GM21381 (cell line): Measurements from ENCODE around the gene ZNF83.
"Not testable (repeated sequence)": the region's sequence is repeated elsewhere in the genome, so short reads cannot be mapped to it uniquely, and the experiment has no call there.

Source experiments
- ATAC-seq: cut with Tn5 transposase; IDR thresholded peaks from one replicate; pipeline ENCODE4 v1.9.1; 2021; ENCODE audit warnings: mild to moderate bottlenecking, moderate library complexity; ENCODE audit not compliant: unreplicated experiment

Gene ZNF83

DNA sequence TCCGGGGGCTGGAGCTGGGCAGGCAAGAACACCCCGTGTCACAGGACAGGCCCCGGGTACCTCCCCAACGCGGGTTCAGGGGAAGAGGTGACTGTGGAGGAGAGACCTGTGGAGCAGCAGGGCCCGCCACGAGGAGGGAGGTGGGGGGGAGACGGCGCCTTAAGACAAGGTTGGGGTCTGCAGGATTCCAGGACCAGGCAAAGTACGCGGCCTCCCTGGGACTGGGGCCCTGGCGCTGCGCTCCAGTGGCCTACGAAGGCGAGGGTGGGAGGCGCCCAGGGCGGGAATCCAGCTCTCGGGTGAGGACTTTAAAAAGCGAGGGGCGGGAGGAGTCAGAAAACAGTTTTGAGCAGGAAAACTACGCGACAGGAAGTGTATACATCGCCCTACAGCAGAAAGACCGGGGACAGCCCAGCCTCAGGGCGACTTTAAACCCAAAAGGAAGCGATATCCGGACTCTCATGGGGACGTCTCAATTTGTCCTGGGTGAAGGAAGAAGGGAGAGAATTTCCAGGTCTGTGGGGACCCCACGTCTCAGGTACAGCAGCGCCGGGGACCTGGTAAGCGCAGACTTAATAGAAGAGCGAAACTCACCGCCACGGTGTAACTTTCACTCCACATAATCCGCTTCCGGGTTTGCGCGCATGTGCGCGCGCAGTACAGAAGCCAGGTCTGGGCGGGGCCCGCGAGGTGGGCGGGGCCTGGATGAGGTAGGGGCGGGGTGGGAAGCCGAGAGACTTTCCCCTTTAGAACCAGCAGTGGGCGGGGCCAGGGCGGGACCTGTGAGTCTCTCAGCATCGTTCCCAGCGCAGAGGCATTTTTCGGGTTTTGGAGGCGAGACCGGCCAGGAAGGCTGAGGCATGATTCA lies at the start of gene ZNF83:
Gene ZNF83, minus strand, starts transcription at position 638 of the 868 bp plus-strand sequence.
- ATAC-seq = peak; percentile 88

DNA sequence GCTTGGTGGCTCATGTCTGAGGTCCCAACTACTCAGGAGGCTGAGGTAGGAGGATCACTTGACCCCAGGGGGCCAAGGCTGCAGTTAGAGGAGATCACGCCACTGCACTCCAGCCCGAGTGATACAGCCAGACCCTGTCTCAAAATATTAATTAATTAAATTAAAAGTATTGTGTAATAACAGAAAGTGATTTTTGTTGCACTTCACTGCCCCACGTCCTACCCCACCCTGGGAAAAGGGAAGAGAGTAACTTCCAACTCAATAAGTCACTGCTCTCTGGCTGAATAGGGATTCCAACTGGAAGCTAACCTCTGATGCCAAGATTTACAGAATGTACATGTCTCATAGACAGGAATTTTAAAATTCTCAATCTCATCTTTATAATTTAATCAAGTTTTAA lies 49.5 kb upstream of the ZNF83 start:
- ATAC-seq = no peak

DNA sequence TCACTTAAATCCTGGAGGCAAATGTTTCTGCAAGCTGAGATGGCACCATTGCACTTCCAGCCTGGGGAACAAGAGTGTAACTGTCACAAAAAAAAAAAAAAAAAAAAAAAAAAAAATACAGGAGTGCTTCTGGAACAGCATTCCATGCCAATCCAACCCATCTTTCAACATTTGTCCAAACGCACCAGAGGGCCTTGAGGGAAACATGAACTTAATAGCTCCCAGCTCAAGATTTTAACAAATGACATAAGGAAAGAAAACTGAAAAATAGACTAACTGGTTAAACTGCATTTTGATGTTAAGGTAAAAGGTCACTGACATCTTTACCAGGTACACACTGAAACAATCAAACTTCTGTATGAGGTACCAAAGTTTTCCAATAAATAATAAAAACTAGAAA lies 47.7 kb upstream of the ZNF83 start:
- no peak for ATAC-seq

DNA sequence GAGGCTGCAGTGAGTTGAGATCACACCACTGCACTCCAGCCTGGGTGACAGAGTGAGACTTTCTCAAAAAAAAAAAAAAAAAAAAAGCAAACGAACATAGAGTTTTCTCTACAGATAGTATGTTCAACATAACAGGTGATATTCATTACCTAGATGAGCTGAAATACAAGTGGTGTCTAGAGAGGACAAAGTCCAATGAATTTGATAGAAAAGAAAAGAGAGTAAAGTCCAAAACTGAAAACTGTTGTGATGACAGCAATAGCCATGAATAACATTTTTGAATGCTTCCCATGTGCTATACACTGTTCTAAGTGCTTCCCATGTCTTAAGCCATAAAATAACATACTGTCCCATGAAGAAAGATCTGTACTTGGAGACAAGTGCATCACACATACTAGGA lies 43.1 kb upstream of the ZNF83 start:
- not testable (repeated sequence) for ATAC-seq

DNA sequence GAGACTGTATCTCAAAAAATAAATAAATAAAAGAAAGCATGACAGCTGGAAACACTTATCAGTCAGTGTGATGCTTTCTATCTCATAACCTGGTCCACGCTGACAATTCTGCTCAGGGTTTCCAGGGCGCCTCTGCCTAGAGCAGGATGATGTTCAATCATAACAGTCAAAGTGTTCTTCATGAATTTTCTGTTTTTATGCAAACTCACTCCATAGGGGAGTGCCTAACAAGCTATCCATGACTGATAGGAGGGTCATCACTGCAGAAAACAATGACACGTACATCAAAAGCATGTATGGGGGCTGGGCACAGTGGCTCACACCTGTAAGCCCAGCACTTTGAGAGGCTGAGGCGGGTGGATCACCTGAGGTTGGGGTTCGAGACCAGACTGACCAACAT lies 41.4 kb upstream of the ZNF83 start:
- no peak for ATAC-seq

DNA sequence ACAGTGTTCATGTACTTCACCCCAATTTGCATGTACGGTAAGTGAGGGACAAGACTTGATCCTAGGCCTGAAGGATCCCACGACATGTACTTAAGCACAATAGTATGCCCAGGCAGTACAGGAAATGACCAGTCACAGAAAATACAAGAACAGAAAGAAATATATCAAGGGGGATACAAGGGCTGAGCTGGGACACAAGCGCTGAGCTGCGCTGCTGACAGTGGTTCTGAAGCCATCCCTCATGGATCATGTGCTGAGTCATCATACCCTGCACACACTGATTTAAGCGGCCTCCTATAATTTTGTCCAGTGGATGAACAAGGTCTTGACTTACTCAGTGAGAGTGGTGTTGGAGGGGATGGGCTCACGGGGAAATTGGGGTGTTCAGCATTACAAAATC lies 37.1 kb upstream of the ZNF83 start:
- not testable (repeated sequence) for ATAC-seq

DNA sequence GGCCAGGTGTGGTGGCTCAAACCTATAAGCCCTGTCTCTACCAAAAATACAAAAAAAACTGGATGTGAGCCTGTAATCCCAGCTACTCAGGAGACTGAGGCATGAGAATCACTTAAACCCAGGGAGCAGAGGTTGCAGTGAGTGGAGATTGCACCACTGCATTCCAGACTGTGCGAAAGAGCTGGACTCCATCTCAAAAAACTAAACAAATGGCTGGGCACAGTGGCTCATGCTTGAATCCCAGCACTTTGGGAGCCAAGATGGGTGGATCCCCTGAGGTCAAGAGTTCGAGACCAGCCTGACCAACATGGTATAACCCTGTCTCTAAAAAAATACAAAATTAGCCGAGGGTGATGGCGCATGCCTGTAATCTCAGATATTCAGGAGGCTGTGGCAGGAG lies 34.9 kb upstream of the ZNF83 start:
- no peak for ATAC-seq

DNA sequence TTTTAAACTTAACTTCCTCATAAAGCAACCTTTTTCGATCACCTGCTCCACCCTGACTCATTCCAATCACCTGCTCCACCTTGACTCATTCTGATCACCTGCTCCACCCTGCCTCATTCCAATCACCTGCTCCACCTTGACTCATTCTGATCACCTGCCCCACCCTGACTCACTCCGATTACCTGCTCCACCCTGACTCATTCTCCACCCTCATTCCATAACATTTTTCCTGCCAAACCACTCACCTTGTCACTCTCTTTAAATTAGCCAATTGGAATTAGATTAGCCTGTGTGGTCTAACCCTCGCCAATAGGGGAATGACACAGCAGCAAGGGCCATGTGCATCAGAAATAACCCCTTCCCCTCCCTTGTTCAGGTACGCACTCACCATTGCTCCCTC lies 31.9 kb upstream of the ZNF83 start:
- ATAC-seq = no peak

DNA sequence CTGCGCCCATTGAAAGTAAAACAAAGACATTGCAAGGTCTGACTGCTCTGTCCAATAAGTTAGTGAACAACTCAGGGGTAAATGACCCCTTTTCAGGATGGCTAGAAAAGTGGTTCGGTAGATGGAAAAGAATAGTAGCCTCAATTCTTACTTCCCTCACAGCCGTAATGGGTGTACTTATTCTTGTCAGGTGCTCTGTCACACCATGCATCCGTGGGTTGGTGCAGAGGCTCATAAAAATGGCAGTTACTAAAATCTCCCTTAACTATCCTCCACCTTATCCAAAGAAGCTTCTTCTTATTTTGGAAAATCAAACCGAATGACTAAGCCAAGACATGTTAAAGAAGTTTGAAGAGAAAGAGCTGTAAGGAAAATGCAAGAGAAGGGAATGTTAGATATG lies 31.4 kb upstream of the ZNF83 start:
- no peak for ATAC-seq

DNA sequence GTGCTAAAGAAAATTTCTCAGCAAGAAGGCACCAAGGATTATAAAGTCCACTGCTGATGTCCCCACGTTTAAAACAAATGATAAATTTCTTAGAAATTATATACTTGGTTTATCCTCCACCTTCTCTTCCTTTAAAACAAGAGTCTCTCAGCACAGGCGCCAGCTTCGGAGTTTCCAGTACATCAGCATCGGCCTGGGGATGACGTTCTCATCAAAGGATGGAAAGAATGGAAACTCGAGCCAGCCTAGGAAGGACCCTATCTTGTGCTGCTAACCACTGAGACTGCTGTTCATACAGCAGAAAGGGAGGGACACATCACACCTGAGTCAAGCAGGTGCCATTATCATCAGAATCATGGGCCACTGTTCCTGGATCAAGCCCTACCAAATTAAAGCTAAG lies 29.8 kb upstream of the ZNF83 start:
- ATAC-seq = no peak

DNA sequence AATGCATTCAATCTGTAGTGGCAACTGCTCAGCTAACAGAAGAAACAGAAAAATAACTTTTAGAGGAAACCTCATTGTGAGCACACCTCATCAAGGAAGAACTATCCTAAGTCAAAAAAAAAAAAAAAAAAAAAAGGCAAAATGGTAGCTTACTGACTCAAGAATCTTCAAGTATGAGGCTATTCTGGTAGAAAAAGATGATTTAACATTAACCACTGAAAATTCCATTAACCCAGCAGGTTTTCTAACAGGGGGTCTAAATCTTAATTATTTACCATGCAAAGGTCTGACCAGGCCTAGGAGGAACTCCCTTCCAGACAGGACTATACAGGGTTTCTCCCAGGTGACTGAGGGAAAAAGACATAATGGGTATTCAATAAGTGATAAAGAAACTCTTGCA lies 28.4 kb upstream of the ZNF83 start:
- ATAC-seq = no peak

DNA sequence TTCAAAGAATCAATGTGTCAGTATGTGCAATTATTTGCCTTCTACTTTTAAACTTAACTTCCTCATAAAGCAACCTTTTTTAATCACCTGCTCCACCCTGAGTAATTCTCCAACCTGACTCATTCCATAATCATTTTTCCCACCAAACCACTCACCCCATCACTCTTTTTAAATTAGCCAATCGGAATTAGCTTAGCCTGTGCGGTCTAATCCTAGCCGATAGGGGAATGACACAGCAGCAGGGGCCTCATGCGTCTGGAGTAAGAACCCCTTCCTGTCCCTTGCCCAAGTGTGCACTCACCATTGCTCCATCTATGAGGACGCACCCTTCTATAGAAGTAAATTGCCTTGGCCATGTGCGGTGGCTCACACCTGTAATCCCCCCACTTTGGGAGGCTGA lies 27.4 kb upstream of the ZNF83 start:
- ATAC-seq = no peak

DNA sequence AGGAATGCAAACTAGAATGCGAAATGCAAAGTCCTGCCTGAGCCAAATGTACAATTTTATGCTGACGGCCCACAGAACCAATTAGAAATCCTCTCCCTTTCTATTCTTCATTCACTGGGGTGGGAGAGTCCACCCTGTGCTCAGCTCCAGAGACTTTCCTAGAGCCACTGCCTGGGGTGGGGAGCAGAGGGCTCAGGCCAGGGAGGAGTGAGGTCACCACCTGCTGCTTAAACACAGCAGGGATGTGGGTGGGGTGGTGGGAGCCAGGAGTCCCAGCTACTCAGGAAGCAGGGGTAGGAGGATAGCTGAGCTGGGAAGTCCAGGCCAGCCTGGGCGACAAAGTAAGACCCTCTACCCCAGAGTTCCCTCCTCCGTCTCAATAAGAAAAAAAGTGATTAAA lies 26.9 kb upstream of the ZNF83 start:
- ATAC-seq = no peak

DNA sequence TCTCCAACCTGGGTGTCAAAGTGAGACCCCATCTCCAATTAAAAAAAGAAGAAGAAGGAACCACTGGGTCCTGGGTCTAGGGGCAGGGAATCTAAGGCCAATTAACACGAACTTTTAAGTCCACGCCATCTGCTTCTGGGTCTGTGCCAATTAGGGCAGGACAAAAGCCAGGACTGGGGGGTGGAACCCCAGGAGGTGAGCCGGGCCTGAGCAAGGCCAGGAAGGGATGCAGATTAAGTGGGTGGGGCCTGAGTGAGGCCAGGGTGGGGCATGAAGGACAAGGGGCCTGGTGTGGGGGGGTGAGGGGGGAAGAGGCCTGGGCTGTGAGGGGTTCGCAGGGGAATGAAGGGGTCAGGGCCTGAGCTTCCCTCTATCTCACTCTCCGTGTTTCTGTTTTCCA lies 26.3 kb upstream of the ZNF83 start:
- ATAC-seq = no peak

DNA sequence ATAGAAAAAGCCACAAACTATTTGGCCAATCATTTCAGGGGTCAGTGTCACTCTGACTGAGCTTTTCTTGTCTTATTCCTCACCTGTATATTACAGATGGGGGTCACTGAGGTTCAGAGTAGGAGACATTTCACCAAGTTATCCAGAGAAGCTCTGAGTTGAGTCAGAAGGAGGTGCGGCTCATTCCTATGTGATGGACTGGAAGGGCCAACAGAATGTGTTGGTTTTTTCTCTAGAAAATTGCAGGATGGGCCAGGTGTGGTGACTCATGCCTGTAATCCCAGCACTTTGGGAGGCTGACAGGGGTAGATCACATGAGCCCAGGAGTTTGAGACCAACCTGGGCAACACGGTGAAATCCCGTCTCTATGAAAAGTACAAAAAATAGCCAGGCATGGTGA lies 24.5 kb upstream of the ZNF83 start:
- ATAC-seq = no peak

DNA sequence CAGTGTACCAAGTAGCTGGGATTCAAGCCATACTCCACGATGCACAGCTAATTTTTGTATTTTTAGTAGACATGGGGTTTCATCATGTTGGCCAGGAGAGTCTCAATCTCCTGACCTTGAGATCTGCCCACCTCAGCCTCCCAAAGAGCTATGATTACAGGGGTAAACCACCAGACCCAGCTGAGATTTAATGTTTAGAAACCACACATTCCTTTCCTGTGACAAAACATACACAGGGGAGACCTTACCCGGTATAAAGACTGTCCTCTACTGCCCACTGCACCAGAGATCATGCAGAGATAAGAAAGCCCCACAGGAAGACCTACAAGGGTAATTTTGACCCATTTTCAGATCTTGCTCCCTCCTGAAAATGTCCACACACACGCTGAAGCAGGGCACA lies 22.8 kb upstream of the ZNF83 start:
- ATAC-seq = no peak

DNA sequence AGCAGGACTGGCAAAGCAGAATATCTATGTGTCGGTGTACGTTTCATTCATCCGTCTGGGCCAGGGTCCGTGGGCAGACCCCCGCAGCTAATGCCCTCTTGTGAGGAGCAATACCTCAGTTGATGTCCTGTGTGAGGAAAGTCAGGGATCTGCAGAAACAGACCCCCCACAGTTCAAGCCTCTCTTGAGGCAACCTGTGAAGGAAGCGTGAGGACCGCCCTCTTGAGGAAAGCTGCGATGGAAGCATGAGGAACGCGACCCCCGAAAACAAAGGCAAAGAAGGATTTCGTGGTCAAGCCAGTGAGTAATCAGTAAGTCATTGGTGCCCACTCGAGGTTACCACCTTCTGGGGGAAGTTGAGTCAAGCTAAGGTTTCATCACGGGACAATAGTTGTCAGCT lies 20.9 kb upstream of the ZNF83 start:
- ATAC-seq = no peak

DNA sequence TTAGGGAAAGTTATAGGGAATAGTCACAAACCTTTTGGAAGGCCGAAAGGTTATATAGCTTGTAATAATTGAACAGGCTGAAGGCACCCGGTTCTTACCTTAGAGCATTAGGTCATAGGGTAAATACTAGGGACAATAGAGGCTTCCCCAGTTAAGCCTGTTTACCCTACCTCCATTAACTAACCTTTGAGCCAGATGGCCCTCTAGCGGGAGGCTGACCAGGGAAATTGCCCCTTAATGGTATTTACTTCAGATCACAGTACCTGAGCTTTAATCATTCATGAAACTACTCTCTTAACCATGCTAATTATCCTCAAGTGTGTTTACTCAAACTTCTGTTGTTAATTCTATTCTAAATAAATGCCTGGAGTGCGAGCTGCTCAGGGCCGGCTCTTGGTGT lies 20.4 kb upstream of the ZNF83 start:
- ATAC-seq = no peak

DNA sequence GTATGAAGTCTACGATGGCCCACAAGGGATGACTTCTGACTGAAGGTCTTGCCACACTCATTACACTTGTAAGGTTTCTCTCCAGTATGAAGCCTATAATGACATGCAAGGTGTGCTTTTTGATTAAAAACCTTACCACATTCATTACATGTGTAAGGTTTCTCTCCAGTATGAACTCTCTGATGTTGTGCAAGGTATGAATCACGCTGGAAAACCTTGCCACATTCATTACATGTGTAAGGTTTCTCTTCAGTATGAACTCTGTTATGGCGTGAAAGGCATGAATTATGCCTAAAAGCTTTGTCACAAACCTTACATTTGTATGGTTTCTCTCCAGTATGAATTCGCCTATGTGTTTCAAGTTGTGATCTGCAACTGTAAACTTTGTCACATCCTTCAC lies 15.0 kb upstream of the ZNF83 start:
- ATAC-seq = no peak

DNA sequence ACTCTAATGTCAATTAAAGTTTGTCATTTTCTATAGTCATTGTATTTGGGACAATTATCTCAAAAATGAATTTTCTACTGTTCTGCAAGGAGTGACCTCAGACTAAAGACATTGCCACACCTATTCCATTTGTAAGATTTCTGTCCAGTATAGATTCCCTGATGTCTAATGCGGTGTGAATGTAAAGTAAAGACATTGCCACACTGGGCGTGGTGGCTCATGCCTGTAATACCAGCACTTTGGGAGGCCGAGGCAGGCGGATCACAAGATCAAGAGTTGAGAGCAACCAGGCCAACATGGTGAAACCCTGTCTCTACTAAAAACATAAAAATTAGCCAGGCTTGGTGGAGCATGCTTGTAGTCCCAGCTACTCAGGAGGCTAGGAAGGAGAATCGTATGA lies 13.8 kb upstream of the ZNF83 start:
- ATAC-seq = no peak

DNA sequence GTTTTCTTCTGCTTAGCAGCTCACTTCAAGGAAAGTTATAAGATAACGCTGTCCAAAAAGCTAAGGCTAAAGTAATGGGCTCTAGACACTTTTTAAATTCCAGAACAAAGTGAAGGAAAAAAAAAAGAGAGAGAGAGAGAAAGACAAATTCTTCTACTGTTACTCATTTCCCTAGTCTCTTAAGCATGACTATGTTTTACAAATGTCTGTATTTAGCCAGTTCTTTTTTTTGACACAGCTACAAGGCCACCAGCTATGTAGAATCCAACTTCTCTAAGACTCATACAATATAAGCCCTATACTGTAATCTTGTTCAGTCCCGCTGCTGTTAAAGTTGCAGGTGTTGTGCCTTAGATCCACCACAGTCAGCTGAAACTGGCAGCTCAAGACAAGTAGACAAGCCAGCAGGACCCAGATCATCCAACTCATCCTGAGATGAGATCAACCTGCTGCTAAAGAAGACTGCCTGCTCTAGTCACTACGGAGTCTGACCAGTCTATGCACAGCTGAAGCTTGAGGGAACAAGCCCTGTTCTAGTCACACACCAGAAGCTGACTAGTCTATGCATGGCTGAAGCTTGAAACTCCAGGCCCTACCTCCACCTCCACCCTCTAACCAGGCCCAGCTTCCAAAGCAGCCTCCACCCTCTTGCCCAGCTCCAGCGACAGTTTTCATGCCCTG lies 10.3 kb upstream of the ZNF83 start:
- ATAC-seq = no peak

DNA sequence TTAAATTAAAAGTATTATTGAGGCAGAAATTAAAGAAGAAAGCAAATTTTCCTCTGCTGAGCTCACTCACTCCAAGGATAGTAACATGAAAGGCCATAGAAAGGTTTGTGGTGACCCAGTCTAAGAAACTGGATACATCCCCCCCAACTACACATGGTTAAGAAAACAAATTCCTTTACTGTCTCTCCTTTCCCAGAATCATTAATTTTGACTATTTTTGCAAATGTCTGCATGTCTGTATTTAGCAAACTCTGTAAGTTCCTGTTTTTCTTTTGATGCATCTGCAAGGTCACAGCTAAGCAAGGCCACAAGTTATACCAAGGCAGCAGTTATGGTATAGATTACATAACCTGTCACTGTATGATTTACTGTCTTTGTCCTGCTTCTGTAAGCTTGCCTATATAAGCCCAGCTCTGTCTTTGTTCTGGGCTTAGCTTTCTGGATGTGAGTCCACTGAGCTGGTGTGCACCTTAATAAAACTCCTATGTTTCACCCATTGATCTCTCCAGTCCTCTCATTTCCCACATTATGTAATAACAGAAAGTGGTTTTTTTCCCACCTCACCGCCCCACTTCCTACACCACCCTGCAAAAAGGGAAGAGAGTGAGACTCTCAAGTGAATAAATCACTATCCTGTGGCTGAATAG lies 8.5 kb upstream of the ZNF83 start:
- no peak for ATAC-seq
